A204.1 (cell line): Measurements from ENCODE around the gene CGB3.
A peak's percentile ranks its signal among the peaks of the same experiment; 100 is the strongest.

Source experiments
- FAIRE-seq: peaks from 2 replicates; lab custom pipeline; 2012; peaks lifted over from hg19 to GRCh38; lab: Jason Lieb, UNC

CGB3 gene

GRCh38 chr19:49014870-49015255 lies 9.3 kb downstream of the CGB3 start:
- FAIRE-seq: no peak

GRCh38 chr19:49014123-49014869 lies 9.8 kb downstream of the CGB3 start:
- no peak for FAIRE-seq

GRCh38 chr19:49011194-49011593 lies 12.9 kb downstream of the CGB3 start:
- no peak for FAIRE-seq

GRCh38 chr19:49010453-49010852 lies 13.7 kb downstream of the CGB3 start:
- no peak for FAIRE-seq

- no peak for FAIRE-seq
Measured at GRCh38 chr19:49009828-49010227, 14.3 kb downstream of the CGB3 start.

GRCh38 chr19:49006905-49007304 lies 17.2 kb downstream of the CGB3 start:
- no peak for FAIRE-seq

- FAIRE-seq: no peak
Measured at GRCh38 chr19:49004964-49005614, 19.0 kb downstream of the CGB3 start.

- no peak for FAIRE-seq
Measured at GRCh38 chr19:49004133-49004532, 20.0 kb downstream of the CGB3 start.

- no peak for FAIRE-seq
Measured at GRCh38 chr19:48999481-49000325, 24.4 kb downstream of the CGB3 start.

GRCh38 chr19:48997972-48998371 lies 26.2 kb downstream of the CGB3 start:
- FAIRE-seq: no peak

GRCh38 chr19:48994035-48994386 lies 30.1 kb downstream of the CGB3 start:
- no peak for FAIRE-seq

GRCh38 chr19:48993175-48994034 lies 30.7 kb downstream of the CGB3 start, which contains the start of the genes GYS1 and RUVBL2:
GYS1 (minus strand) TSS chr19:48993309; CDS start chr19:48993112, 197 bp downstream.
RUVBL2 (plus strand) TSS chr19:48993887; CDS start chr19:48993912, 25 bp downstream.
- peak; percentile 98 for FAIRE-seq

- no peak for FAIRE-seq
Measured at GRCh38 chr19:48992581-48993174, 31.5 kb downstream of the CGB3 start.

GRCh38 chr19:48991873-48992580 lies 32.1 kb downstream of the CGB3 start:
- FAIRE-seq: peak; percentile 11

GRCh38 chr19:48991011-48991609 lies 33.0 kb downstream of the CGB3 start:
- no peak for FAIRE-seq

- FAIRE-seq: no peak
Measured at GRCh38 chr19:48990400-48990799, 33.7 kb downstream of the CGB3 start.

GRCh38 chr19:48989701-48990291 lies 34.3 kb downstream of the CGB3 start:
- no peak for FAIRE-seq

- no peak for FAIRE-seq
Measured at GRCh38 chr19:48988860-48989259, 35.3 kb downstream of the CGB3 start.

GRCh38 chr19:48988286-48988685 lies 35.8 kb downstream of the CGB3 start:
- FAIRE-seq: no peak

GRCh38 chr19:48987323-48987722 lies 36.8 kb downstream of the CGB3 start:
- no peak for FAIRE-seq
